Tibial nerve (tissue), 3 donors: Measurements from ENCODE around the gene FAT4.

Experiments used
- POLR2A ChIP-seq, 2 donors: fragments of 450-650 bp; IDR thresholded peaks; one replicate each; pipeline ENCODE4 v1.6.1; 2017; ENCODE audit warnings: antibody characterized with exemption in 2 of 2, mild to moderate bottlenecking in 2 of 2, moderate library complexity in 2 of 2
- TF ChIP-seq, protein P1 (sequence below), 5 experiments: fragments of 200-600 bp in 3 of 5; fragments of 450-650 bp in 2 of 5; sonication (generic) in 3 of 5; IDR thresholded peaks; one replicate each; pipeline ENCODE4 v1.5.1; 2016 to 2019; ENCODE audit warnings: antibody characterized with exemption in 5 of 5, mild to moderate bottlenecking in 3 of 5, moderate library complexity in 2 of 5

GRCh38 chr4:125311503-125311902 is 3.3 kb upstream of the FAT4 start:
- TF ChIP-seq, protein P1, sequence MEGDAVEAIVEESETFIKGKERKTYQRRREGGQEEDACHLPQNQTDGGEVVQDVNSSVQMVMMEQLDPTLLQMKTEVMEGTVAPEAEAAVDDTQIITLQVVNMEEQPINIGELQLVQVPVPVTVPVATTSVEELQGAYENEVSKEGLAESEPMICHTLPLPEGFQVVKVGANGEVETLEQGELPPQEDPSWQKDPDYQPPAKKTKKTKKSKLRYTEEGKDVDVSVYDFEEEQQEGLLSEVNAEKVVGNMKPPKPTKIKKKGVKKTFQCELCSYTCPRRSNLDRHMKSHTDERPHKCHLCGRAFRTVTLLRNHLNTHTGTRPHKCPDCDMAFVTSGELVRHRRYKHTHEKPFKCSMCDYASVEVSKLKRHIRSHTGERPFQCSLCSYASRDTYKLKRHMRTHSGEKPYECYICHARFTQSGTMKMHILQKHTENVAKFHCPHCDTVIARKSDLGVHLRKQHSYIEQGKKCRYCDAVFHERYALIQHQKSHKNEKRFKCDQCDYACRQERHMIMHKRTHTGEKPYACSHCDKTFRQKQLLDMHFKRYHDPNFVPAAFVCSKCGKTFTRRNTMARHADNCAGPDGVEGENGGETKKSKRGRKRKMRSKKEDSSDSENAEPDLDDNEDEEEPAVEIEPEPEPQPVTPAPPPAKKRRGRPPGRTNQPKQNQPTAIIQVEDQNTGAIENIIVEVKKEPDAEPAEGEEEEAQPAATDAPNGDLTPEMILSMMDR (IDR thresholded peaks at IDR 0.05): no peak
- no peak for TF ChIP-seq POLR2A (IDR thresholded peaks at IDR 0.05)
